Suppressor macrophage (primary cell): Measurements from ENCODE around the gene PPCS.
A peak's percentile ranks its signal among the peaks of the same experiment; 100 is the strongest.

Source experiments
- DNase-seq, 4 experiments: peaks; one replicate each; pipeline ENCODE4 v3.0.0-alpha.2; 2020 to 2022
- total RNA-seq, 17 experiments: gene quantifications; one replicate each; lab custom pipeline; 2026; ENCODE audit warnings: mixed read lengths in 6 of 17, inconsistent platforms in 3 of 17; lab: John Stamatoyannopoulos, UW

PPCS gene
- total RNA-seq, result 16.5 to 61.9 (median 46.7) reads per million in 17 experiments

DNA sequence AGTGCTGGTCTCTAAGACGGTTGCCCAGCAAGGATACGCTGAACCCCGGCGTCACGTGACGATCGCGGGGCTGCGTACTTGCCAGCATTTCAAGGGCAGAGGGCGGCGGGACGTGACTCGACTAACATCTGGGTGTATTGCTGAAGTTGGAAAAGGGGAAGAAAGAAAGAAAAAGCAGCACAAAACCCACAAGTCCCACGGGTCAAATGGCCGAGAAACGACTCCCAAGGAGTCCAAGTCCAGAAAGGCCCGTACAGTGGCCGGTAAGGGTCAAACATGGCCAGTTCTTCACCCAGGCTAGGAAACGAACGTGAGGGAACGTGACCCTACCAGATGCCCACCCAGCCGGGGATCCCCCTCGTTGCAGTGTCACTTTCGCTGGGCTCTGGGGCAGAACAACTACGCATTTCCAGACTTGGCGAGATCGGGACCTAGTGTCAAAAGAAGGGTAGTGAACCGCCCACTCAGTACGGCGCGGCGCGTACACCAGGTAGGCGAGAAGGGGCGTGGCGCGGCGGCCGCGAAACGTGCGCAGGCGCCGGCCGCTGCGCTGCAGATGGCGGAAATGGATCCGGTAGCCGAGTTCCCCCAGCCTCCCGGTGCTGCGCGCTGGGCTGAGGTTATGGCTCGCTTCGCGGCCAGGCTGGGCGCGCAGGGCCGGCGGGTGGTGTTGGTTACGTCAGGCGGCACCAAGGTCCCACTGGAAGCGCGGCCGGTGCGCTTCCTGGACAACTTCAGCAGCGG is at the start of gene PPCS, which contains the start of gene ZMYND12:
Gene PPCS (plus strand): TSS at position 534 of the 744 bp plus-strand sequence. CDS start 23 bp downstream, at position 557.
Gene ZMYND12 (minus strand): TSS at position 13 of the 744 bp plus-strand sequence. CDS start 25 bp downstream, outside the sequence.
- DNase-seq, result peak; percentile 93 to 96 (median 95)

DNA sequence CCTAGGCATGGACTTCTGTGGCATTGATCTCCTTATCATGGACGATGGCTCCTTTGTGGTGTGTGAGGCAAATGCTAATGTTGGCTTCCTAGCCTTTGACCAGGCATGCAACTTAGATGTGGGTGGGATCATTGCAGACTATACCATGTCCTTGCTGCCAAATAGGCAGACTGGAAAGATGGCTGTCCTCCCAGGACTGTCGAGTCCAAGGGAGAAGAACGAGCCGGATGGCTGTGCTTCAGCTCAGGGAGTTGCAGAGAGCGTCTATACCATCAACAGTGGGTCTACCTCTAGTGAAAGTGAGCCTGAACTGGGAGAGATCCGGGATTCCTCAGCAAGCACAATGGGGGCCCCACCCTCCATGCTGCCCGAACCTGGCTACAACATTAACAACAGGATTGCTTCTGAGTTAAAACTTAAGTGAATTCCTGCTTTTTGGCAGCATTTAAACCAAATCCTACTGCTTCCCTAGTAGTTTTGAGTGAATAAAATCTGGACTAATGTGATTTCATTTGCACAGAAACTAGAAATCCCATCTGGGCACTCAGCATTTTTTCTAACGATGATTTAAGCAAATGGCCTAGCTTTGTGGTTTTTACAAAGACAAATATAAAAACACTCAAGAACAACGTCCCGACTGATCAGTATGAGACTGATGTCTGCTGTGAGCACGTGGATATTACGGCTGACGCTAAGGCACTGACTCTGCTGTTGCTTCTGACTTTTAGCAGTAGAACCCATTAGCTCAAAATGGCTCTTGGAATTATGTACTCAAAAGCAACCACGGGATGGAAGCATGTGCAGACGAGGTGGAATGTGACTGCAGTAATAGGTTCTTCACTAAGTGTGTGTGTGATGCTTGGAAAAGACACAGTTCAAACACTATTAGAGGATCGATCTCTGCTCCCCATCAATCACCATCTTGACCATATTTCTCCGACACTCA is 41.5 kb upstream of the PPCS start:
- DNase-seq, result no peak

DNA sequence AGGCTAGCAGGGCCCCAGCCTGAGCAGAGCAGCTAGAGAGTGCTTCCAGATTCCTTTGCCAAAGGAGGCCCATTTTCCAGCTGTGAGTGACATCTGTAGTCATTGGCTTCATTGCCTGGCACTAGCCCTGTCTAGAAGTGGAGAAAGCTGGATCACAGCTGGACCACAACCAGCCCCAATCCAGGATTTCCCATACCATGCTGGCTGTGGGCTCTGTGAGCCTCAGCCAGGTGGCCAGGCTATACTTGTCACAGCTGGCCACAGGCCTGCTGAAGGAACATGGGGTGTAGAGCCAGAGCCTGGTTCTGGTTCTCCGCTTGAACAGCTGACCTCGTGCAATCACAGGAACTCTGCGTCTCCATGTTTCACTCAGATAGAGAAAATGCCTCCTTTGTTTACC is 39.2 kb upstream of the PPCS start:
- no peak for DNase-seq

- no peak for DNase-seq
Measured at GRCh38 chr1:42418516-42418915, 37.8 kb upstream of the PPCS start.

GRCh38 chr1:42419126-42419821 is 37.1 kb upstream of the PPCS start:
- DNase-seq, result no peak

DNA sequence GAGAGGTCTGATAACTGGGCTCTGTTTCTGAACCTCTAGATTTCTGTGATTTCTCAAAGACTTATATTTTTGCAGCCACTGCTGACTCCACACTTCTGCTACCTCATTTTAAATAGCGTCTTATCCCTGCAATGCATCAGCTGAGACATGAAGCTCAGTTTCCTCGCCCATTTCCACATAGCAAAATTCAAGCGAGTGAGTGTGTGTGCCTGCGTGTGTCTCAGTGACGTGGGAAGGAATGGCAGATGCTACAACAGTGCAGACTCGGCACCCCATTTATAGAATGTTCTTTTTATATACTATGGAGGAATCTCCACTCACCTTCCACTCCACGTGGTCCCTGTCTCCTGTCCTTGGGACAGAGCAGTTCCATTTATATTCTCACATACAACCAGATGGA is 36.2 kb upstream of the PPCS start:
- DNase-seq, result no peak

- peak in 3 of 4 experiments; percentile 4 to 35 (median 23) for DNase-seq
Measured at GRCh38 chr1:42420911-42421585, 35.3 kb upstream of the PPCS start.

GRCh38 chr1:42422737-42423136 is 33.6 kb upstream of the PPCS start:
- no peak for DNase-seq

- no peak for DNase-seq
Measured at GRCh38 chr1:42423681-42424080, 32.7 kb upstream of the PPCS start.

- DNase-seq, result no peak
Measured at GRCh38 chr1:42424201-42424600, 32.1 kb upstream of the PPCS start.

GRCh38 chr1:42427240-42427639 is 29.1 kb upstream of the PPCS start:
- DNase-seq, result no peak

DNA sequence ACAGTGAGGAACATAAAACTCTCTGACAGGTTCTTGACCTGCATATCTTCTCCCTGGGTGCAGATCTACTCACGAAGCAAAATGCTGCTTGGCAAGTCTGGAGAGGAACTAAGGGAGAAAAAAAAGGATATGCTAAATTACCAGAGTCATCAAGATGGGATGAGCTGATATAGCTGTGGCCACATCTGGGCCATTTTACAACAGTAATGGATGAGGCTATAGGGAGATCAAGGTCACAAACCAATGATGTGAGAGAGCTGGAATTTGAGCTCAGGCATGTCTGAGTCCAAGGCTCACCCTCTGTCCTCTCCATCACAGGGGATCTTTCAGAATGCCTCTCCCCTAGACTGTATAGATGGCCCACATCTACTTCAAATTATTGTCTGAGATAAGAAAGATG is 26.7 kb upstream of the PPCS start:
- DNase-seq, result peak; percentile 4 to 61 (median 45)

- peak; percentile 32 to 52 (median 44) for DNase-seq
Measured at GRCh38 chr1:42430286-42431135, 25.8 kb upstream of the PPCS start.

- no peak for DNase-seq
Measured at GRCh38 chr1:42431514-42431913, 24.8 kb upstream of the PPCS start.

DNA sequence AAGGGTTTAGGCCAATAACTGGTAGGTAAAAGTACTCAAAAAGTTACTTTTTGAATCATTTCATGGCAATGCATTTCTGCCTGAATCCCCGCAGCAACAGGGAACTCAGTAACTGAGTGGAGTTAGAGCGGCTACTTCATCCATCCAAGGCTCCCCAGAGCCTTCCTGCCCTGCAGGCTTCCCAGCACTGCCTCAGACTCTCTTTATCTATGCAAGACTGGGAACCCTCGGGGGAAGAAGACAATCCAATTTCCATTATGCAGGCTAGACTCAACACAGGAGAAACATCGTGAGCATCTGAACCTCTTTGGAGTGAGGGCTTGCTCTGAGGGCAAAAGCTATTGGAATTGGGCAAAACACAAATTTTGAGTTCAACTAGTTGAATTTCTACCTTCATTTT is 23.6 kb upstream of the PPCS start:
- DNase-seq, result no peak

DNA sequence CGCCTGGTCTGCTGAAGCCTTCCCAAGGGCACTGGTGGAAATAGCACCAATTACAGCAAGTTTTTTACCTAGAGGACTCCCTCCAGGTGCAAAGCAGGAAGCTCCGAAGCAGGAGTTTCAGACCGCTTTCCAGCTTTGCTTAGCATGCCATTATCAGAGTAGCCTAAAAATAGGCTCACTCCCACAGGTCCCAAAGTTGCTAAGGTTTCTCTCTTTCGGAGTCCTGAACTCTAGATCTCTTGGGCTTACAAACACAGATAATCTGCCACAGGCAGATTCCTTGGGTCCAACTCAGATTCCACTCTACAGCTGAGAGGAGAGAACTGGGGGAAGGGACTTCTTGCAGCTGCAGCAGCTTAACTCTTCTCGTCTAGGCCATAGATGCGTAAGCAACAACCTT is 23.0 kb upstream of the PPCS start:
- no peak for DNase-seq

DNA sequence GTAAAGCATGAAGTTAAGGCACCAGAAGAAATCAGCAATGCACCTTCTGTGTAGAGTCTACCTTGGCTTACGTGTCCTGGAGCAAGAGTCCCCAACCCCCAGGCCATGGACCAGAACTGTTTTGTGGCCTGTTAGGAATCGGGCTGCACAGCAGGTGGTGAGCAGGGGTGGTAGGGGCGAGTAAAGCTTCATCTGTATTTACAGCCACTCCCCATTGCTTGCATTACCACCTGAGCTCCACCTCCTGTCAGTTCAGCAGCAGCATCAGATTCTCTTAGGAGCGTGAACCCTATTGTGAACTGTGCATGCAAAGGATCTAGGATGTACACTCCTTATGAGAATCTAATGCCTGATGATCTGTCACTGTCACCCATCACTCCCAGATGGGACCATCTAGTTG is 22.0 kb upstream of the PPCS start:
- no peak for DNase-seq

DNA sequence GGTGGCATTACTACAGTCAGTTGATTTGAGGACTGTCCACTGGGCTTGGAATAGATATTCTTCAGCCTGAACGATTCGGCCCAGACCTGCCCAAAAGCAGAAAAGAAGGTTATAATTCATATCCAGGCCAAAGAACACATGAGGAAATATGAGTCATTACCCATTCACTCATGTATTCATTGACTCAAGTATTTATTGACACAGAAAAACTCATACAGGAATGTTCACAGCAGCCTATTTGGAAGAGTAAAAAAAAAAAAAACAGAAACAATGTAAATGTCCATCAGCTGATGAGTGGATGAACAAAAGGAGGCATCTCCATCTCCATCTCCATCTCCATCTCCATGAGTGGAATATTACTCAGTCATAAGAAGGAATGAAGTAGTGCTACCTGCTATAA is 16.4 kb upstream of the PPCS start:
- DNase-seq, result no peak

- DNase-seq, result peak; percentile 31 to 78 (median 65)
Measured at GRCh38 chr1:42442662-42443061, 13.7 kb upstream of the PPCS start.

- DNase-seq, result no peak
Measured at GRCh38 chr1:42449256-42449655, 7.1 kb upstream of the PPCS start.

GRCh38 chr1:42450061-42450460 is 6.3 kb upstream of the PPCS start:
- DNase-seq, result no peak
